ENCODE measurements around the gene PTGR3.
"Not testable (repeated sequence)": the region's sequence is repeated elsewhere in the genome, so short reads cannot be mapped to it uniquely, and the experiment has no call there.

Gene PTGR3

DNA sequence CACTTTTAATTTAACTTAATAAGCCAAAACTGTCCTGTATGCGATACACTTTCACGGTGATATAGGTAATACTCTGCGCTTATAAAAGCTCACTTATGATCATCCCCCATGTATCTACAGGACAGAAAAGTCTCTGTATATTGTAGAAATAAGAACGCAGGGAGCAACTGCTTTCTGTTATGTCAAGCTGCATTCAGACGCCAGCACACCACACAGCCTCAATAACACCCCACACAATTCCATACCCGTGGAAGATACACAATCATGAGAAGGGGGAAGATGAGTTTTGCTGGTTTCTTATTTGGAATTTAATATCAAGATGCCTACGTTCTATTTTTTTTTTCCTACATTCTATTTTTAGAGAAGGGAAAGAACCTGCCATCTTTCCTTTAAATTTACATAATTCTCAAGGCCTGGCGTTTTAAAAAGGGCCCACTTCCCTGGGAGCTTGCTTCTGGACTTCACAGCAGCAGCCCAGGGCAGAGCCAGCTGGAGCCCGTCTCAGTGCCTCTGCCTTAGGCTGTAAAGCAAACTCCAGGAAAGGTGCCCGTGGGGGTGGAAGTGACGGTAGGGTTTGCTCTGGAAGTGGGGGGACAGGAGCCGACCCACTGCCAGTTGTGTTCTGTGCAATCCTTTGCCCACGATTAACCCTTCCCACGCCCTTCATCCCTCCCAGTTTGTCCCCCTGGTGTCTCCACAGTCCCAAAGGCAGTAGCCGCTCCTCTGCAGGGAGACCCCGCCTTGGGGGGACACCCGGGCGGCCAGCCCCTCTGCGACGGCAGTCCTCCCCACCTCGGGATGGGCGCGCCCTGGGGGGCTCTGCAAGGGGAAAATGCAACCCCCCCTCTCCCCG lies 5.3 kb downstream of the PTGR3 start:
- DNase-seq (ENCODE audit: low read depth, low spot score), result peak; percentile 23

GRCh38 chr18:75202696-75203365 lies 6.1 kb downstream of the PTGR3 start:
- DNase-seq (ENCODE audit: low read depth, low spot score), result no peak

- DNase-seq (ENCODE audit: low read depth, low spot score), result no peak
These were observed 7.4 kb downstream of the PTGR3 start for GRCh38 chr18:75201282-75202270.

DNA sequence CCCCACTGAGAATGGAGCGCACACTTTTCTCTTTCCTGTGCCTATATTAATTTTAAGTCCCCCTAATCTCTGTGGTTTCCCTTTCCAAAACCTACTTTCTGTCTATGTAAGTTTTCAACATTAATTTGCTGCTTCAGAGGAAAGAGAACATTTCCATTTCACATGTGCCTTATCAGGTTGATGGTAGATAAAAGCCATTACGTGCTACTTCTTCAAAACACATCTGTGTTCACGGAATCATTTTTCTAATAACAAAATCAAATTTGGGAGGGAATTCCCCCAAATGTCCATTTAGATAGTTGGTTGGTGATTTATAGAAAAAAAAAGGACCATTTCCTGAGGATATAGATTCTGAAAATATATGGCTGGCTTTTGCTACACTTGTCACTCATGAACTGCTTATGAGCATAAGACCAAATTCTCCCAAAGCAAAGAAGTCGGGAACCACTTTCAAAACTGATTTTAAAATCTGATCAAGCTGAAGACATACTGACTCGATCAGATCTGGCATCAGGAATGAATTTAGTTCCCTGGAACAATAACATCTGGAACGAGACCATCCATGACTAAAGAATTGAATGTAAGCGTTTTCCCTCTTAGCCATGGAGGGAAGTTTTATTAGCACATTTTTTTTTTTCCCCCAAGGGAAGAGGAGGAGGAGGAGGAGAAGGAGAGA lies 8.2 kb downstream of the PTGR3 start:
- DNase-seq (ENCODE audit: low read depth, low spot score), result no peak

GRCh38 chr18:75200071-75200470 lies 8.9 kb downstream of the PTGR3 start:
- DNase-seq (ENCODE audit: low read depth, low spot score), result no peak

DNA sequence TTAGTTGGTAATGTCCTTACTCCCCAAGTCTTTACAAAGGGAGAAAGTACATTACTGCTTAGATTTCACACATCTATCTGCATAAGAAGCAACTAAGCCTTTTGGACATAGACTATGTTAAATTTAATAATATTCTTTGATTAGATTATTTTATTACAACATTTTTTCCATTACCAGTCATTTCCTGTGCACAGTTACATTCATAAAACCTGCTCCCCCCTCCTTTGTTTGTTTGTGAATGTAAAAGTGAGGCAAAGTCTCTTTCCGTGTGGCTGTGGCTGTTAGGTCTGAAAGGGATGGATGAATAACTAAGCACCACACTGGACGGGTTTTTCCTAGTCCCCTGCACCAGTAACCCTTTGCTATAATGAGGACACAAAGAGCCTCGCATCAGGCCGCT lies 9.6 kb downstream of the PTGR3 start:
- no peak for DNase-seq (ENCODE audit: low read depth, low spot score)

GRCh38 chr18:75198036-75198435 lies 10.9 kb downstream of the PTGR3 start:
- no peak for DNase-seq (ENCODE audit: low read depth, low spot score)

DNA sequence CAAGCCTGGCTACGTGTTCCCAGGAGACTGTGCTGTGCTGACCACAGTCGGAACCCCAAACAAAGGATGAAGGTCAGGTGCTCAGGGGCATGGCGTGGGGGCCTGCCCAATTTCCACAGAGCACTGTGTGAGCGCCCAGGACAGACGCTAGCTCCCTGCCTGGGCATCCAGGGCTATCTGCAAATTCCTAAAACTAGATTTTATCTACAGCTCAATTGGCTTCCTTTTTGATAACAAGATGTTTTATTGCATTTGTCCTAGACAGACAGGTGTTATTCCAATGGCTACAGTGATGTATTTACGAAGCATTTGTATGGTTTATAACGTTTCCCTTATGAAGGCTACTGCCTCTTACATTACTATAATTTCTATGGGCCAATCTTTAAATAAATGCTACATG lies 16.0 kb downstream of the PTGR3 start:
- no peak for DNase-seq (ENCODE audit: low read depth, low spot score)

GRCh38 chr18:75189696-75190095 lies 19.2 kb downstream of the PTGR3 start:
- no peak for DNase-seq (ENCODE audit: low read depth, low spot score)

DNA sequence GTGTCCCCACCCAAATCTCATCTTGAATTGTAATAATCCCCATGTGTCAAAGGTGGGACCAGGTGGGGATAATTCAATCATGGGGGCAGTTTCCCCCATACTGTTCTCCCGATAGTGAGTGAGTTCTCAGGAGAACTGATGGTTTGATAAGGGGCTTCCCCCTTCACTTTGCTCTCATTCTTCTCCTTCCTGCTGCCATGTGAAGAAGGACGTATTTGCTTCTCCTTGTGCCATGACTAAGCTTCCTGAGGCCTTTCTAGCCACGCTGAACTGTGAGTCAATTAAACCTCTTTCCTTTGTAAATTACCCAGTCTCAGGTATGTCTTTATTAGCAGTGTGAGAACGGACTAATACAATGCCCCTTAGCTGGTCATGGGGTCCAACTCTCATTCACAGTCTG lies 21.2 kb downstream of the PTGR3 start:
- not testable (repeated sequence) for DNase-seq (ENCODE audit: low read depth, low spot score)

- DNase-seq (ENCODE audit: low read depth, low spot score), result no peak
These were observed 23.5 kb downstream of the PTGR3 start for GRCh38 chr18:75185460-75185859.

DNA sequence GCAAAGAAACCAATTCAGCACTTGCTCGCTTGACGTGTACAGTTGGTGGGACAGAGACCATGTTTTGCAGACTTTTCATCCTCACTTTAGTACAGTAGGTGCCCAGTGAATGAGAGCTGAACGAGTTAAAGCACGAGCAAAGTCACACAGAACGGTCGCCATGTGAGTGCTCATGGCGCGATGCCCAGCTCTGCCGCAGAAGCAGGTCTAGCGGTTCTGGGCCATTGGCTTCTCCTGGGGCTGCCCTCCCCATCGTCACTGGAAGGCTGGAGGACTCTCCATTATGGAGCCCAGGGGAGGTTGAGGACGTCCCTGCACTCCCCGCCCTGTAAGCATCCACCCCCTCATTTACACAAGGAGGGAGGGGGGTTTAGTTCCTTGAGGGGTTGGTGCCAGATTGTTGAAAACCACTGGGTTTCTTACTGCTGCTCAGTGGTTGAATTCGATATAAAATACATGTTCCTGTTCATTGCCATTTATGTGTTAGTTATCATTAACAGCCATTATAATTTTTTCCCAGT lies 24.9 kb downstream of the PTGR3 start:
- DNase-seq (ENCODE audit: low read depth, low spot score), result no peak

DNA sequence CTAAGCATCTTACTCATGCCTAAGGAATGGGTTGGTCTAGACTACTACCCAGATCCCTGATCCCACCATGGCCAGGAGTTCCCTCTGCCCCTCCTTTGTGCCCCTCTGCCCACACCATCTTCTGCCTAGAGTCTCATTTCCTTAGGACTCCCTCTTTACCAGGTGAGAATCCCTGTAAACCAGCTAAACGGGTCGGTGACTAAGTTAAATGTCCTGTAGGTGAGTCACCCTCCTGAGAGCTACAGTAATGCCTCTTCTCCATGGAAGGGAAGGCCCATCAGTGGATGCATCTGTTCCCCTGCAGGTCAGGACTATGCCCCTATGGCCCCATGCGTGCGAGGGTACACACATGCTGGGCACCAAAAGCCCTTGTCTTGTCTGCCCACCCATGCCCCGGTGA lies 25.4 kb downstream of the PTGR3 start:
- no peak for DNase-seq (ENCODE audit: low read depth, low spot score)

GRCh38 chr18:75179819-75180600 lies 28.9 kb downstream of the PTGR3 start:
- DNase-seq (ENCODE audit: low read depth, low spot score), result no peak

DNA sequence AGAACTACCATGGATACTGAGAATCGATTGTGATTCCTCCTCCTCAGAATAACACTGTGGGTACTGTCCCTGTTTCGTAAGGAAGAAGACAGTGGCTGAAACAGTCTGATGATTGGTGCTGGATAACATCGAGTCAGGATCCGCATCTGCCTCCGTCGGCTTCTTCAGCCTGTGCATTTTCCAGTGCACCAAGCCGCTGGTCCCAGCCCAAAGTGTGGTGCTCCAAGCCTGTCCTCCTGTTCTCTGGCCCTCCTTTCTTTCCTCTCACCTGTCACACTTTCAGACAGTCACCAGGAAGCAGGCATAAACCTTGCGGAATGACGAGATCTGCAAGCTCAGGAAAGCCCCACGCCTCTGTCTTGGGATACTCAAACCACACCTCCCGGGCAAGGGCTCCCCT lies 30.6 kb downstream of the PTGR3 start:
- DNase-seq (ENCODE audit: low read depth, low spot score), result no peak

- DNase-seq (ENCODE audit: low read depth, low spot score), result no peak
These were observed 32.1 kb downstream of the PTGR3 start for GRCh38 chr18:75176849-75177248.

DNA sequence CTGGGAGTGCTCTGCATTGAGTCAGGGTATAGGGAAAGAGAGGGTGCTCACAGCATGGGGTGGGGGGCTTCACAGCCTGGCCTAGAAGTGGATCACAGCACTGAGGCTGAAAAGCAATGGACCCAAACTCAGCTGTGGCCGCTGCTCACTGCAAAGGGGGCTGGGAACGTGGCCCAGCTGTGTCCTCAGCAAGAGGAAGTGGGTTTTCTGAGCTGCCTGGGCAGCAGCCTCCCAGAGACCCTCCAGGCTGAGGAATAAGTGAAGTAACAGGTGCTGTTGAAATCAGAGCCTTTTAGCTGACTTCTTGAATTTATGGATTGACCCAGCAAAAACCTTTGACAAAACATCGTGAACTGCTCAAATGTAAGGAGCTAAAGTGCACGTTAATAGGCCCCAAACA lies 35.2 kb downstream of the PTGR3 start:
- no peak for DNase-seq (ENCODE audit: low read depth, low spot score)

- DNase-seq (ENCODE audit: low read depth, low spot score), result no peak
These were observed 35.9 kb downstream of the PTGR3 start for GRCh38 chr18:75173125-75173432.

DNA sequence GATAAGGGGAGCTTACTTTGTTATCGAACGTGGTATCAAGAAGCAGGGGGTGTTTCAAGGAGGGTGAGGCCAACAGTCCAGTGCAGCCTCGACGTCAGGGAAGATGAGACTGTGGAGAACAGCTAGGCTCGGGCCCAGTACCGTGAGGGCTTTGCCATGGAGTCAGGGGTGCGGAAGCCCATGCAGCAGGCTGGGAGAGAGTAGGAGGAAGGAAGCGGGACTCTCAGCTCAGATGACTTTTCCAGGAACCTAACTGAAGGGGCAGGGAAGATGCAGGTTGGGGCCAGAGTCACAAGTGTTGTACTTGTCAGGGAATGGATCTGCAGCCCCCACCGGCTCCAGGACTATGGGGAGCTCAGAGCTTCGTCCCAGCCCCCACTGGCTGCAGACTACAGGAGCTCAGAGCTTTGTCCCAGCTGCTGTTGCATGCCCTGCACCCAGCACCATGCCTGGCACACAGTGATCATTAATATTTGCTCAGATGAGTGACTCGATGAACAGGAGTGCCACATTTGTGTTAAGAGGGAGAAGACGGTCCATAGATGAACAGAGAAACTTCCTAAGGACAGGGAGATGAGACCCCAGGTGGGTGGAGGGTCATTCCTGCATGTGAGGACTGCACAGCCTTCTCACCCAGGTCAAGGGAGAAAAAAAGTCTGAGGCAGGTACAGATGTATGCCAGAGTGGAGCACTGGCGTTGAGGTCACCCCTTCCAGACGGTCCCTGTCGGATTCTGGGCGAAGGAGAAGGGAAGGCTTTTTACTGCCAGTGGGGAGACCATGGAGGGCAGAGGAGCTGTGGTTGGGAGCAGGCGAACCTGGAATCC lies 36.4 kb downstream of the PTGR3 start:
- no peak for DNase-seq (ENCODE audit: low read depth, low spot score)

DNA sequence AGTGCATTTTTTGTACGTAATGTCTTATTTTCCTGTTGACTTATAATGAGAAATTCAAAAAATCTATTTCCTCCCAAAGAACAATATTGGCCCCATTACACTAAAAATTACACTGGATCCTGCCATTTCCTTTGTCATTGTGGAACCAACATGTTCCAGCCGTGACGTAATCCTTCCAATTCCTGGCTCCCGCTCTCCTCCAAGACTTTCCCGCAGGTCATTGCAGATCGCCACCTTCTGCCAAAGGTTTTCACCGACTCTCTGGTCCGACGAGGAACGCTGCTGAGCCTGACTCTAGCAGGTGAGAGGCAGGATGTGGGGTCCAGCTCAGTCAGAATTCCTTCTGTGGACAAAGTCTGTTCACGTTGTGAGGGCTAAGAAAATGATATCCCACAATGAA lies 38.0 kb downstream of the PTGR3 start:
- no peak for DNase-seq (ENCODE audit: low read depth, low spot score)

All from ELF-1 (cell line).